ENCODE measurements around the gene GRM8. TPM values are rescaled to one million over a fixed set of nuclear protein-coding genes. Genes with fewer than 3 reads are reported as not detected.

Gene GRM8
- total and polyA plus RNA-seq, 9 of the 15 experiments (the other 6 are each of a cell fraction or from before 2014, with no cell fraction given): 0.13 TPM; not detected in 7

- no peak for TF ChIP-seq MXI1 (IDR thresholded peaks at IDR 0.05; ENCODE audit: low read depth, low read length)
- no peak for TF ChIP-seq ZZZ3 (IDR thresholded peaks at IDR 0.05)
- TF ChIP-seq ZNF766 (CRISPR knock-in tag; conservative IDR thresholded peaks at IDR 0.05): peak; percentile 78; the same call in 1 of the 2 replicates
- TF ChIP-seq SFPQ (IDR thresholded peaks at IDR 0.05; ENCODE audit: low read depth, low read length): no peak
- TF ChIP-seq KDM4B (IDR thresholded peaks at IDR 0.05; ENCODE audit: borderline replicate concordance in 2 of 2, low read depth in 1 of 2): no peak
- TF ChIP-seq SRSF3 (IDR thresholded peaks at IDR 0.05; ENCODE audit: insufficient read depth, low read length): no peak
- TF ChIP-seq KAT2B (IDR thresholded peaks at IDR 0.05; ENCODE audit: low read depth, low read length): no peak
- peak; percentile 22 for TF ChIP-seq MYC (IDR thresholded peaks at IDR 0.05; ENCODE audit: low read depth, low read length)
- TF ChIP-seq MYC (CRISPR knock-in tag; IDR thresholded peaks at IDR 0.05; ENCODE audit: borderline replicate concordance, low read depth): no peak
- TF ChIP-seq ADNP (tag; IDR thresholded peaks at IDR 0.05): no peak
- TF ChIP-seq GTF2B (IDR thresholded peaks at IDR 0.05; ENCODE audit: extremely low read depth, insufficient read length): no peak
- TF ChIP-seq THRA (IDR thresholded peaks at IDR 0.05): no peak
- TF ChIP-seq MTF1 (CRISPR knock-in tag; IDR thresholded peaks at IDR 0.05; ENCODE audit: borderline replicate concordance): no peak
- TF ChIP-seq MTA3 (IDR thresholded peaks at IDR 0.05; ENCODE audit: borderline replicate concordance): peak; percentile 51; the same call in 1 of the 2 replicates
- TF ChIP-seq CREB3L1 (IDR thresholded peaks at IDR 0.05; ENCODE audit: borderline replicate concordance, low read depth): peak; percentile 45; the same call in 1 of the 2 replicates
- no peak for TF ChIP-seq MEIS2 (IDR thresholded peaks at IDR 0.05; ENCODE audit: partially characterized antibody)
- no peak for TF ChIP-seq ZNF57 (CRISPR knock-in tag; IDR thresholded peaks at IDR 0.05)
- no peak for TF ChIP-seq WHSC1 (IDR thresholded peaks at IDR 0.05; ENCODE audit: low read length)
- TF ChIP-seq FOXA3 (CRISPR knock-in tag; conservative IDR thresholded peaks at IDR 0.05 in 1 of 2, IDR thresholded peaks at IDR 0.05 in 1 of 2): no peak
- TF ChIP-seq HDAC8 (tag; IDR thresholded peaks at IDR 0.05): no peak
- TF ChIP-seq CBFB (CRISPR knock-in tag; IDR thresholded peaks at IDR 0.05): peak; percentile 78; the same call in 1 of the 2 replicates
- no peak for TF ChIP-seq RCOR1 (IDR thresholded peaks at IDR 0.05; ENCODE audit: borderline replicate concordance in 1 of 2, low read depth in 2 of 2, low read length in 2 of 2)
Observed at GRCh38 chr7:126667742-126668366, 584.9 kb downstream of the GRM8 start (continued).

All from K562 (cell line).